RWPE1 (cell line): Measurements from ENCODE around the gene IFNA7.
"Not testable (repeated sequence)": the region's sequence is repeated elsewhere in the genome, so short reads cannot be mapped to it uniquely, and the experiment has no call there.

Experiments used
- CTCF ChIA-PET: fragments of 350-600 bp; sonication (Branson Sonifier 250); formaldehyde crosslinking; extraction: SDS; loops from one replicate; lab custom pipeline; 2021; lab: Yijun Ruan, JAX
- POLR2A ChIA-PET: fragments of 400-600 bp; formaldehyde crosslinking; extraction: SDS; loops from one replicate; lab custom pipeline; 2020; ENCODE audit warnings: antibody characterized with exemption; ENCODE audit not compliant: low non-redundant PET; lab: Yijun Ruan, JAX
- DNase-seq: peaks from one replicate; pipeline ENCODE4 v3.0.0; 2012; ENCODE audit warnings: low spot score
- H3K27ac ChIP-seq: fragments of 450-650 bp; 2 replicates; pipeline ENCODE4 v1.5.1; 2017
- CTCF ChIP-seq: fragments of 450-650 bp; conservative IDR thresholded peaks from 2 replicates; pipeline ENCODE4 v1.5.1; 2017; ENCODE audit warnings: low read depth, mild to moderate bottlenecking

The IFNA7 gene

GRCh38 chr9:21234153-21234687 lies 32.2 kb upstream of the IFNA7 start:
- POLR2A ChIA-PET = no interaction called here
- no peak for TF ChIP-seq CTCF
- CTCF ChIA-PET = interaction anchor here (1.4 kb wide), 1 partner anchor 39 kb away, joined by 4 read pairs; no protein-coding TSS in a partner anchor
- no peak overlapping the region for H3K27ac ChIP-seq
- DNase-seq = no peak

DNA sequence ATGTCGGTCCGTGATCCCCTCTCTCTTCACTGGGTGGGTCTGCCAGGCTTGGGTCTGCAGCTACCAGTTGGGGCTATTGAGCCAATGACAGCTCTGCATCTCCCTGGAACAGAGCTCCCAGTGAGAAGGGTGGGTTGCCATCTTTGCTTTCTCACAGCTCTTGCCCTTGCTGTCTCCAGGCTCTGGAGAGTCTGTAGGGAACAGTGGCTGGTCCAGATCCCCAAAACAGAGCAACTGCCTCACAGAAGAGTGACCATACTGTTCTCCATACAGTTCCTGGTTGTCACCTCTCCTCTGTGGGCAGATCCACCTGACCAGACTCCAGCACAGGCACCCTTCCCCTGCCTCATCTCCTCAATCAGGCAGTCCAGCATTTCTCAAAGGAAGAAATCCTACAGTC lies 31.3 kb upstream of the IFNA7 start:
- no peak overlapping the region for H3K27ac ChIP-seq
- ChIA-PET POLR2A (no interaction called here), CTCF (no interaction called here)
- TF ChIP-seq CTCF = no peak
- no peak for DNase-seq

DNA sequence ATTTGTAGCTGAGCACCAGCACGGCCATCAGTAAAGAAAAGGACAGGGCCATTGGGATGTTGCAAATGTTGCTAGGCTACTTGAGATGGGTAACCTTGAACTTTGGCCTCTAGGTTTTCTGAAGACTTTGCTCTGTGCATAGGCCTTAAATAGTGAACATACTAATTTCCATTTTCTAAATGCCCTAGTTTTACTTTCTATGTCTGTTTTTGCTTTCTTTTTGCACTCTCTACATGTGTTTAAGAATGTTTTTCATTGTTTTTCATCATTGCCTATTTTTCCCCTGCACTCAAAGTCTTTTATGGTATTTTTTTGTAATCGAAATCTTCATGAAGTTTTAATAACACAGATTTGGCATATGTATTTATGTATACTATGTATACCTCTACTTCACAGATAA lies 26.1 kb upstream of the IFNA7 start, which contains the start of gene IFNA17:
Gene IFNA17, minus strand, starts transcription at position 101 of the 400 bp plus-strand sequence. Its CDS starts 49 bp downstream, at position 52.
- ChIA-PET CTCF (no interaction called here), POLR2A (no interaction called here)
- no peak within 1 kb of the TSS for H3K27ac ChIP-seq
- no peak for TF ChIP-seq CTCF
- no peak for DNase-seq

DNA sequence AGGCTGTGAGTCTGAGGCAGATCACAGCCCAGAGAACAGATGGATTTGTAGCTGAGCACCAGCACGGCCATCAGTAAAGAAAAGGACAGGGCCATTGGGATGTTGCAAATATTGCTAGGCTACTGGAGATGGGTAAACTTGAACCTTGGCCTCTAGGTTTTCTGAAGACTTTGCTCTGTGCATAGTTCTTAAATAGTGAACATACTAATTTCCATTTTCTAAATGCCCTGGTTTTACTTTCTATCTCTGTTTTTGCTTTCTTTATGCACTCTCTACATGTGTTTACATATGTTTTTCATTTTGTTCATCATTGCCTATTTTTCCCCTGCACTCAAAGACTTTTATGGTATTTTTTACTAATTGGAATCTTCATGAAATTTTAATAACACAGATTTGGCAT lies 15.2 kb upstream of the IFNA7 start, which contains the start of gene IFNA16:
Gene IFNA16, minus strand, starts transcription at position 101 of the 400 bp plus-strand sequence. Its CDS starts 6 bp downstream, at position 95.
- H3K27ac ChIP-seq, CTCF ChIA-PET, POLR2A ChIA-PET, DNase-seq: not testable (repeated sequence)

DNA sequence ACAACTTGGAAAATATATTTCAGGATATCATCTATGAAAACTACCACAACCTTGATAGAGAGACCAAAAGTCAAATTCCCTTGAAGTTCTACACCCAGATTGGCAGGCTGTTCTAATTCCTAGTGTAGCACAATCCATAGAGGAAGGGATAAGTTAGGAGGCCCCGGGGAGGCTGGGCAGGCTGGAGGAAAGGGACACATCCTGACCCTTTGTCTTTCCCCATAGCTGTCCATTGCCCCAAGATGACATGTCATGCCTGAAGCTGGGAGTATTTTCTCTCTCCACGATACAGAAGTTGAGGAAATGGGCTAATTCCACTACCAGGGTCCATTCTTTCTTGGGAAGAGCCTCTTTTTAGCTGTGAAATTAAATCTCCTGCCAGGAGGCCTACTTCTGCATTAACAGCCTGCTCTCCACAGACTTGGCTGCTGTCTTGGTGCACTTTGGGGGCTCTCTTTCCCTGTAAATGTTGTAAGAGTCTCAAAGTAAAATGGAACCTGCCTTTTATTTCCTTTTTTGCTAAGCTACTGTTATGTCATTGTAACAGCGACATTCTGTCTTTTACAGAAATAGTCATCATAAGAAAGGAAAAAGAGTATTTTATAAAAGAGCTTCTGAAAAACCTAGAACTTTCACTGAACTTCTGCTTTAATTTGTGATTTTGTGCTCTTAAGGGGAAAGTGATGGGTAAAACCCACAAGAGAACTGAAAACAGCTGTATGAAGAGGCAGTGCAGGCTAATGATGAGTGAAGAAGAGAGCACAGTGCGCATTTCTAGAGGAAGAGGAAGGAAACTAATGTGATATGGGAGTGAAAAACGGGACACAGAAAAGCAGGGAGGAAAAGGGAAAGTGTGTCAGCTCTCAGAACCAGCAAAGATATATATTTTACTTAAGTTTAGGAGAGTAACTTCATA lies 11.7 kb upstream of the IFNA7 start:
- CTCF ChIA-PET = interaction anchor here (0.7 kb wide), 1 partner anchor 11 kb away, joined by 3 read pairs; no protein-coding TSS in a partner anchor
- H3K27ac ChIP-seq, DNase-seq, POLR2A ChIA-PET: not testable (repeated sequence)

DNA sequence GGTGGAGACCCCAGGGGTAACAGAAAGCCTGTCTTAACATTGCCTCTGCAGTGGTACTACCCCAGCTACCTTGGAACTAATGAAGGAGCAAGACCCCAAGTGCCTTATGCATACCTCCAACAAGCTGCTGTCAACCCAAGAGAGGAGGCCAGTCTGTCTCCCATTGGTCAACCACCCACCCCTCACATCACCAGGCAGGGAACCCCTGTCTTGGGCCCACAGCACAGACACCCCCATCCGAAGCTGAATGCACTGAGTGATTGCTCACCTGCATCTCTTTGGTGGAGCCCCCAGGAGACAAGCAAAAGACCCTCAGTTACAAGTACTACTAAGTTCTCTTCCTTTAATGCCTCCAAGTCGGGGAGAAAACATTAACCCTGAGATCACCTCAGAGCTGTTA lies 10.2 kb upstream of the IFNA7 start:
- POLR2A ChIA-PET, DNase-seq, H3K27ac ChIP-seq, CTCF ChIA-PET: not testable (repeated sequence)

- DNase-seq, H3K27ac ChIP-seq, CTCF ChIA-PET, POLR2A ChIA-PET: not testable (repeated sequence)
Measured at GRCh38 chr9:21210782-21211181, 8.8 kb upstream of the IFNA7 start.

GRCh38 chr9:21210311-21210710 lies 8.3 kb upstream of the IFNA7 start:
- DNase-seq = no peak
- ChIA-PET CTCF (no interaction called here), POLR2A (no interaction called here)
- TF ChIP-seq CTCF = no peak
- H3K27ac ChIP-seq = no peak overlapping the region

DNA sequence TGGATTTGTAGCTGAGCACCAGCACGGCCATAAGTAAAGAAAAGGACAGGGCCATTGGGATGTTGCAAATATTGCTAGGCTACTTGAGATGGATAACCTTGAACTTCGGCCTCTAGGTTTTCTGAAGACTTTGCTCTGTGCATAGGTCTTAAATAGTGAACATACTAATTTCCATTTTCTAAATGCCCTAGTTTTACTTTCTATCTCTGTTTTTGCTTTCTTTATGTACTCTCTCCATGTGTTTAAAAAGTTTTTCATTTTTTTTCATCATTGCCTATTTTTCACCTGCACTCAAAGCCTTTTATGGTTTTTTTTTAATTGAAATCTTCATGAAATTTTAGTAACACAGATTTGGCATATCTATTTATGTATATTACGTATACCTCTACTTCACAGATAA lies 5.0 kb upstream of the IFNA7 start, which contains the start of gene IFNA10:
Gene IFNA10, minus strand, starts transcription at position 101 of the 400 bp plus-strand sequence. Its CDS starts 46 bp downstream, at position 55.
- POLR2A ChIA-PET, DNase-seq, H3K27ac ChIP-seq: not testable (repeated sequence)
- CTCF ChIA-PET = interaction anchor here (0.7 kb wide), 1 partner anchor 82 kb away, joined by 5 read pairs; no protein-coding TSS in a partner anchor
